ACC112 (cell line): ENCODE data around the gene TLCD5.

Source experiments
- H2AFZ ChIP-seq: fragments of 200-600 bp; sonication (generic); one replicate; pipeline ENCODE4 v1.6.0; 2017; ENCODE audit warnings: antibody characterized with exemption, low read length; ENCODE audit not compliant: unreplicated experiment
- H3K27ac ChIP-seq: fragments of 200-600 bp; sonication (generic); 2 replicates; pipeline ENCODE4 v1.5.1; 2014; ENCODE audit warnings: low read depth, mild to moderate bottlenecking, antibody characterized with exemption, low read length, moderate library complexity
- H3K27me3 ChIP-seq: fragments of 200-600 bp; sonication (generic); 2 replicates; pipeline ENCODE4 v1.6.1; 2014; ENCODE audit warnings: mild to moderate bottlenecking, antibody characterized with exemption, low read length, moderate library complexity, mixed read lengths; ENCODE audit not compliant: insufficient read depth
- H3K36me3 ChIP-seq: fragments of 200-600 bp; sonication (generic); 2 replicates; pipeline ENCODE4 v1.6.1; 2016; ENCODE audit warnings: mild to moderate bottlenecking, antibody characterized with exemption, low read length, moderate library complexity, mixed read lengths; ENCODE audit not compliant: insufficient read depth
- H3K4me1 ChIP-seq: fragments of 200-600 bp; sonication (generic); one replicate; pipeline ENCODE4 v1.6.1; 2016; ENCODE audit warnings: low read length, mixed read lengths; ENCODE audit not compliant: insufficient read depth, unreplicated experiment, control insufficient read depth
- H3K4me3 ChIP-seq: fragments of 200-600 bp; sonication (generic); 2 replicates; pipeline ENCODE4 v1.5.1; 2014; ENCODE audit warnings: mild to moderate bottlenecking, low read depth, low read length
- H3K79me2 ChIP-seq: fragments of 200-600 bp; sonication (generic); one replicate; pipeline ENCODE4 v1.6.0; 2016; ENCODE audit warnings: low read length; ENCODE audit not compliant: control insufficient read depth, unreplicated experiment, insufficient read depth

Gene TLCD5

GRCh38 chr11:120324932-120325810 is at the start of gene TLCD5:
Gene TLCD5 (plus strand): TSS chr11:120325299. CDS start chr11:120327442, 2,143 bp downstream.
- H3K79me2 ChIP-seq, result peaks cover 27% of the 10 kb centered on the region
- H3K27ac ChIP-seq, result peak within 1 kb of the TSS; percentile 81
- H3K4me3 ChIP-seq, result peak within 1 kb of the TSS; percentile 94
- H3K27me3 ChIP-seq, result no peaks in the 10 kb centered on the region
- peaks cover 30% of the 10 kb centered on the region for H3K4me1 ChIP-seq
- peaks cover 5% of the 10 kb centered on the region for H3K36me3 ChIP-seq
- H2AFZ ChIP-seq, result peak within 1 kb of the TSS; percentile 66

GRCh38 chr11:120279502-120279901 is 45.6 kb upstream of the TLCD5 start:
- no peaks in the 10 kb centered on the region for H3K4me1 ChIP-seq
- no peaks in the 10 kb centered on the region for H3K36me3 ChIP-seq

GRCh38 chr11:120280600-120281051 is 44.5 kb upstream of the TLCD5 start:
- H3K36me3 ChIP-seq, result no peaks in the 10 kb centered on the region
- no peak overlapping the region for H3K27ac ChIP-seq
- no peaks in the 10 kb centered on the region for H3K4me1 ChIP-seq
- peaks cover 6% of the 10 kb centered on the region; the same call in 1 of the 2 replicates for H3K27me3 ChIP-seq
- no peak overlapping the region for H3K4me3 ChIP-seq
- no peaks in the 10 kb centered on the region for H3K79me2 ChIP-seq
- H2AFZ ChIP-seq, result no peak overlapping the region

More at GRCh38 chr11:120279502-120279901, 45.6 kb upstream of the TLCD5 start:
- Histone ChIP-seq H3K27ac (no peak overlapping the region), H2AFZ (no peak overlapping the region), H3K79me2 (no peaks in the 10 kb centered on the region), H3K27me3 (peaks cover 11% of the 10 kb centered on the region; the same call in 1 of the 2 replicates), H3K4me3 (no peak overlapping the region)

GRCh38 chr11:120281143-120281795 is 43.8 kb upstream of the TLCD5 start:
- Histone ChIP-seq H3K36me3 (no peaks in the 10 kb centered on the region), H3K27me3 (peaks cover 6% of the 10 kb centered on the region; the same call in 1 of the 2 replicates), H3K4me3 (no peak overlapping the region), H3K27ac (no peak overlapping the region), H3K4me1 (no peaks in the 10 kb centered on the region), H3K79me2 (no peaks in the 10 kb centered on the region), H2AFZ (no peak overlapping the region)

GRCh38 chr11:120283124-120283523 is 42.0 kb upstream of the TLCD5 start:
- Histone ChIP-seq H3K4me1 (no peaks in the 10 kb centered on the region), H3K4me3 (no peak overlapping the region), H3K79me2 (no peaks in the 10 kb centered on the region), H3K36me3 (no peaks in the 10 kb centered on the region), H2AFZ (no peak overlapping the region), H3K27ac (no peak overlapping the region), H3K27me3 (peaks cover 14% of the 10 kb centered on the region; the same call in 1 of the 2 replicates)

GRCh38 chr11:120284272-120284671 is 40.8 kb upstream of the TLCD5 start:
- Histone ChIP-seq H3K79me2 (no peaks in the 10 kb centered on the region), H3K36me3 (no peaks in the 10 kb centered on the region), H3K27ac (no peak overlapping the region), H3K4me3 (no peak overlapping the region), H2AFZ (no peak overlapping the region), H3K27me3 (peaks cover 22% of the 10 kb centered on the region; the same call in 1 of the 2 replicates), H3K4me1 (no peaks in the 10 kb centered on the region)

GRCh38 chr11:120285256-120285655 is 39.8 kb upstream of the TLCD5 start:
- peaks cover 30% of the 10 kb centered on the region for H3K27me3 ChIP-seq
- no peak overlapping the region for H3K4me3 ChIP-seq
- H3K36me3 ChIP-seq, result no peaks in the 10 kb centered on the region
- H3K4me1 ChIP-seq, result no peaks in the 10 kb centered on the region
- H3K27ac ChIP-seq, result no peak overlapping the region
- no peaks in the 10 kb centered on the region for H3K79me2 ChIP-seq
- H2AFZ ChIP-seq, result no peak overlapping the region

GRCh38 chr11:120288021-120288420 is 37.1 kb upstream of the TLCD5 start:
- H3K4me1 ChIP-seq, result no peaks in the 10 kb centered on the region
- H3K27me3 ChIP-seq, result peaks cover 51% of the 10 kb centered on the region
- no peaks in the 10 kb centered on the region for H3K36me3 ChIP-seq
- no peak overlapping the region for H2AFZ ChIP-seq
- no peak overlapping the region for H3K27ac ChIP-seq
- no peak overlapping the region for H3K4me3 ChIP-seq
- H3K79me2 ChIP-seq, result no peaks in the 10 kb centered on the region

- H3K27me3 ChIP-seq, result peaks cover 65% of the 10 kb centered on the region
- H3K27ac ChIP-seq, result no peak overlapping the region
- no peaks in the 10 kb centered on the region for H3K36me3 ChIP-seq
- H3K4me3 ChIP-seq, result no peak overlapping the region
- no peaks in the 10 kb centered on the region for H3K4me1 ChIP-seq
- no peak overlapping the region for H2AFZ ChIP-seq
- H3K79me2 ChIP-seq, result no peaks in the 10 kb centered on the region
Observed at GRCh38 chr11:120289426-120289825, 35.7 kb upstream of the TLCD5 start.

GRCh38 chr11:120290956-120291355 is 34.1 kb upstream of the TLCD5 start:
- Histone ChIP-seq H3K4me3 (no peak overlapping the region), H3K36me3 (no peaks in the 10 kb centered on the region), H3K79me2 (no peaks in the 10 kb centered on the region), H2AFZ (no peak overlapping the region), H3K4me1 (no peaks in the 10 kb centered on the region), H3K27ac (no peak overlapping the region), H3K27me3 (peaks cover 79% of the 10 kb centered on the region)
